Stimulated activated CD8-positive, alpha-beta memory T cell treated with anti-CD3 and anti-CD28 coated beads, Interleukin-7, amount 100 ng/mL, for 24 hours (primary cell): ENCODE data around the gene PHIP.
"Not testable (repeated sequence)": the region's sequence is repeated elsewhere in the genome, so short reads cannot be mapped to it uniquely, and the experiment has no call there.

ENCODE experiments used
- DNase-seq: peaks from one replicate; pipeline ENCODE4 v3.0.0-alpha.2; 2020; ENCODE audit warnings: low read depth

The PHIP gene

GRCh38 chr6:78925317-78925716 is 152.7 kb downstream of the PHIP start:
- DNase-seq: no peak

- DNase-seq: not testable (repeated sequence)
Measured at GRCh38 chr6:78921168-78921567, 156.9 kb downstream of the PHIP start.

- no peak for DNase-seq
Measured at GRCh38 chr6:78917788-78918187, 160.3 kb downstream of the PHIP start.

- no peak for DNase-seq
Measured at GRCh38 chr6:78916411-78916810, 161.6 kb downstream of the PHIP start.

- DNase-seq: no peak
Measured at GRCh38 chr6:78911218-78911940, 166.7 kb downstream of the PHIP start.

GRCh38 chr6:78910591-78911171 is 167.4 kb downstream of the PHIP start:
- no peak for DNase-seq

GRCh38 chr6:78910010-78910409 is 168.0 kb downstream of the PHIP start:
- DNase-seq: no peak

- DNase-seq: no peak
Measured at GRCh38 chr6:78909391-78909790, 168.7 kb downstream of the PHIP start.

GRCh38 chr6:78908621-78909020 is 169.4 kb downstream of the PHIP start:
- DNase-seq: no peak

GRCh38 chr6:78896227-78896626 is 181.8 kb downstream of the PHIP start:
- DNase-seq: no peak

- not testable (repeated sequence) for DNase-seq
Measured at GRCh38 chr6:78889901-78890300, 188.2 kb downstream of the PHIP start.
